ENCODE measurements around the gene METTL4.

Gene METTL4

GRCh38 chr18:2571200-2572170, at the start of gene METTL4, which contains the start of gene NDC80:
Gene METTL4, minus strand, starts transcription at chr18:2571505. Its CDS starts 4,289 bp downstream, at chr18:2567216.
Gene NDC80, plus strand, starts transcription at chr18:2571557. Its CDS starts 1,429 bp downstream, at chr18:2572986.
- DNase-seq (ENCODE audit: low read depth in 2 of 2), result peak; percentile 56 to 62

GRCh38 chr18:2618009-2618408, 46.7 kb upstream of the METTL4 start:
- DNase-seq (ENCODE audit: low read depth in 2 of 2), result peak in 1 of 2 experiments; percentile 10

- DNase-seq (ENCODE audit: low read depth in 2 of 2), result no peak
These were observed 46.2 kb upstream of the METTL4 start for GRCh38 chr18:2617401-2617998.

- DNase-seq (ENCODE audit: low read depth in 2 of 2), result no peak
These were observed 41.7 kb upstream of the METTL4 start for GRCh38 chr18:2612996-2613395.

- DNase-seq (ENCODE audit: low read depth in 2 of 2), result no peak
These were observed 39.2 kb upstream of the METTL4 start for GRCh38 chr18:2610549-2610948.

- no peak for DNase-seq (ENCODE audit: low read depth in 2 of 2)
These were observed 38.3 kb upstream of the METTL4 start for GRCh38 chr18:2609604-2610003.

GRCh38 chr18:2606335-2606734, 35.0 kb upstream of the METTL4 start:
- DNase-seq (ENCODE audit: low read depth in 2 of 2), result no peak

GRCh38 chr18:2602844-2603243, 31.5 kb upstream of the METTL4 start:
- DNase-seq (ENCODE audit: low read depth in 2 of 2), result no peak

- DNase-seq (ENCODE audit: low read depth in 2 of 2), result no peak
These were observed 26.3 kb upstream of the METTL4 start for GRCh38 chr18:2597639-2598038.

GRCh38 chr18:2590303-2590702, 19.0 kb upstream of the METTL4 start:
- no peak for DNase-seq (ENCODE audit: low read depth in 2 of 2)

GRCh38 chr18:2589345-2590068, 18.2 kb upstream of the METTL4 start:
- DNase-seq (ENCODE audit: low read depth in 2 of 2), result no peak

- DNase-seq (ENCODE audit: low read depth in 2 of 2), result no peak
These were observed 17.5 kb upstream of the METTL4 start for GRCh38 chr18:2588666-2589344.

- DNase-seq (ENCODE audit: low read depth in 2 of 2), result no peak
These were observed 16.5 kb upstream of the METTL4 start for GRCh38 chr18:2587788-2588187.

- DNase-seq (ENCODE audit: low read depth in 2 of 2), result no peak
These were observed 2.1 kb upstream of the METTL4 start for GRCh38 chr18:2573408-2573807.

- no peak for DNase-seq (ENCODE audit: low read depth in 2 of 2)
These were observed 1.6 kb upstream of the METTL4 start for GRCh38 chr18:2572892-2573291.

- DNase-seq (ENCODE audit: low read depth in 2 of 2), result no peak
These were observed 865 bp upstream of the METTL4 start for GRCh38 chr18:2572171-2572569.

GRCh38 chr18:2570772-2571199, 519 bp downstream of the METTL4 start:
- peak in 1 of 2 experiments; percentile 21 for DNase-seq (ENCODE audit: low read depth in 2 of 2)

GRCh38 chr18:2569338-2570207, 1.7 kb downstream of the METTL4 start:
- no peak for DNase-seq (ENCODE audit: low read depth in 2 of 2)

GRCh38 chr18:2568605-2569004, 2.7 kb downstream of the METTL4 start:
- no peak for DNase-seq (ENCODE audit: low read depth in 2 of 2)

GRCh38 chr18:2568129-2568528, 3.2 kb downstream of the METTL4 start:
- DNase-seq (ENCODE audit: low read depth in 2 of 2), result no peak

- DNase-seq (ENCODE audit: low read depth in 2 of 2), result no peak
These were observed 6.9 kb downstream of the METTL4 start for GRCh38 chr18:2564373-2564772.
